Measurements from ENCODE around the gene TNFSF10. TPM values are rescaled to one million over a fixed set of nuclear protein-coding genes. Genes with fewer than 3 reads are reported as not detected.

TNFSF10 gene
- total and polyA plus RNA-seq, 7 donors: 17.9 to 76.8 (median 36.4) TPM

DNA sequence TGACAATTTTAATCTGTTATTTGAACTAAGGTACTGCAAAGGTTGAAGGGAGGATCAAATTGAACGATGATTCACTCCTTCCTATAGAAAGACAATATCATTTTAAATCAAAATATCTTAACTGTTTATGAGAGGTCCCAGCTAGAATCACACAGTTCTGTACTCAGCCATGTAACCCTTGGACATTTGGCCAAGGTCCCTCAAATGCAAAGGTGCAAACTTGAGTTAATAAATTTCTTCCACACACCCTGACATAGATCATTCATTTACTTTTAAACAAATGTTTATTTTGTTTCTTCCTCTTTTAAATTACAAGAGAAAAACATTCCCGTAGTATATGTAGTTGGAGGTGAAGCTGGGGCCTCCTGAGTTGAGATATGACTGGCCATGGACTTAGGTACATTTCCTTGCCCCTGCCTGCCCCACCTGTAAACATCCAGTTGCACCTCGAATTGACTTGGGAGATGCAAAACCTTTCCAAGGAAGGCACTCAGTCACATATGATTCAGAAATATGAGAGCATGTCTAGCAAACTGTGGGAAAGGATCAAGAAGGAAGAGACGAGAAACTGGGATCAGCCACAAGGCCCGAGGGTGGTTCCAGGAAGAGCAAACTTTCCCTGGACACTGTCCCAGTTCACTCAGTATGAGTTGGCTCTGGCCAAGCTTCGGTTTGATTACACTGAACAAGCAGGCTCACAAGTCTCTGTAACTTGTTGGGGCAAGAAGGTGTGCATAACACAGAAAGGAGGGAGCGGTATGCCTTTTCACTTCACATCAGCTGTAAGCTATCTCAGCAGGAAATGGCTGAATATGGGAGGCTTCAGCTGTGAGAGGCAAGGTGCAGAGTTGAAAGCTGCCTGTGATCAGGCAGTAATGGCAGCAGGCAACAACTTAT is 6.7 kb downstream of the TNFSF10 start:
- peak overlapping the region; percentile 60 to 72 (median 60) for H3K27ac ChIP-seq
- H3K9me3 ChIP-seq: no peaks in the 10 kb centered on the region
- H3K4me3 ChIP-seq: no peak overlapping the region
- peaks cover 0 to 4% (median 0%) of the 10 kb centered on the region in 4 donors for H3K36me3 ChIP-seq
- TF ChIP-seq POLR2AphosphoS5 (IDR thresholded peaks at IDR 0.05) (no peak), POLR2A (IDR thresholded peaks at IDR 0.05) (no peak), EP300 (IDR thresholded peaks at IDR 0.05) (no peak)
- TF ChIP-seq, protein P1, sequence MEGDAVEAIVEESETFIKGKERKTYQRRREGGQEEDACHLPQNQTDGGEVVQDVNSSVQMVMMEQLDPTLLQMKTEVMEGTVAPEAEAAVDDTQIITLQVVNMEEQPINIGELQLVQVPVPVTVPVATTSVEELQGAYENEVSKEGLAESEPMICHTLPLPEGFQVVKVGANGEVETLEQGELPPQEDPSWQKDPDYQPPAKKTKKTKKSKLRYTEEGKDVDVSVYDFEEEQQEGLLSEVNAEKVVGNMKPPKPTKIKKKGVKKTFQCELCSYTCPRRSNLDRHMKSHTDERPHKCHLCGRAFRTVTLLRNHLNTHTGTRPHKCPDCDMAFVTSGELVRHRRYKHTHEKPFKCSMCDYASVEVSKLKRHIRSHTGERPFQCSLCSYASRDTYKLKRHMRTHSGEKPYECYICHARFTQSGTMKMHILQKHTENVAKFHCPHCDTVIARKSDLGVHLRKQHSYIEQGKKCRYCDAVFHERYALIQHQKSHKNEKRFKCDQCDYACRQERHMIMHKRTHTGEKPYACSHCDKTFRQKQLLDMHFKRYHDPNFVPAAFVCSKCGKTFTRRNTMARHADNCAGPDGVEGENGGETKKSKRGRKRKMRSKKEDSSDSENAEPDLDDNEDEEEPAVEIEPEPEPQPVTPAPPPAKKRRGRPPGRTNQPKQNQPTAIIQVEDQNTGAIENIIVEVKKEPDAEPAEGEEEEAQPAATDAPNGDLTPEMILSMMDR (IDR thresholded peaks at IDR 0.05): no peak
- no peaks in the 10 kb centered on the region for H3K27me3 ChIP-seq
- H3K4me1 ChIP-seq: peaks cover 0 to 37% (median 29%) of the 10 kb centered on the region in 4 donors
- WGBS, 2 donors: 8 to 48% methylated on average over 7 of the region's 7 CpGs
- DNase-seq: peak; percentile 80
- intact Hi-C loops (cut with DNase I): no loop called here

- H3K9me3 ChIP-seq: no peaks in the 10 kb centered on the region
- intact Hi-C loops (cut with DNase I): no loop called here
- H3K4me3 ChIP-seq: no peak overlapping the region
- TF ChIP-seq EP300 (IDR thresholded peaks at IDR 0.05) (no peak), POLR2AphosphoS5 (IDR thresholded peaks at IDR 0.05) (peak in 1 of 4 donors; percentile 12)
- WGBS, 2 donors: 15 to 45% methylated on average over 4 of the region's 4 CpGs
- DNase-seq: no peak
- H3K36me3 ChIP-seq: peaks cover 0 to 5% (median 0%) of the 10 kb centered on the region in 4 donors
- peaks cover 0 to 37% (median 29%) of the 10 kb centered on the region in 4 donors for H3K4me1 ChIP-seq
- H3K27ac ChIP-seq: peak overlapping the region; percentile 60 to 72 (median 60)
- no peaks in the 10 kb centered on the region for H3K27me3 ChIP-seq
Measured at GRCh38 chr3:172515130-172515918, 7.9 kb downstream of the TNFSF10 start.

- DNase-seq: no peak
- Histone ChIP-seq H3K4me1 (peaks cover 0 to 37% (median 29%) of the 10 kb centered on the region in 4 donors), H3K36me3 (peaks cover 0 to 5% (median 0%) of the 10 kb centered on the region in 4 donors), H3K27ac (peak overlapping the region in 2 of 4 donors; percentile 61 to 72), H3K9me3 (no peaks in the 10 kb centered on the region), H3K4me3 (no peak overlapping the region), H3K27me3 (no peaks in the 10 kb centered on the region)
- WGBS, 2 donors: 89 to 90% methylated on average over 4 of the region's 4 CpGs
- TF ChIP-seq POLR2AphosphoS5 (IDR thresholded peaks at IDR 0.05) (no peak), EP300 (IDR thresholded peaks at IDR 0.05) (no peak), POLR2A (IDR thresholded peaks at IDR 0.05) (no peak)
- TF ChIP-seq, protein P1 (IDR thresholded peaks at IDR 0.05): no peak
- intact Hi-C loops (cut with DNase I): no loop called here
Measured at GRCh38 chr3:172514678-172515077, 8.6 kb downstream of the TNFSF10 start.

DNA sequence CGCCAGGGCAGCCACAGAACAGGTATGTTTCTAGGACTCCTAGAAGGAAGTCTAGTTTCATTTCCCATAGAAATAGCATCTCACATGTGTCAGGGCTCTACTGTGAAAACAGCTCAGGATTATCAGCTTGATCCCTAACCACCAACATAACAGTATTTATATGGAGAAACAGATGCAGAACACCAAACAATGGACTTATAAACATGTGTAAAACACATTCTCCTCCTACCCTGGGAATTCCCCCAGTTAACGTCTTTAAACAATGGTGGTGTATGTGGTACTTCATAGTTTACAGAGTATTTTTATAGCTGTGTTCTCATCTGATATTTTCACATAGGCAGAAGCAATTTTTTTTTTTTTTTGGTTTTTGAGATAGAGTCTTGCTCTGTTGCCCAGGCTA is 9.7 kb downstream of the TNFSF10 start:
- Histone ChIP-seq H3K27ac (peak overlapping the region in 1 of 4 donors; percentile 45), H3K27me3 (no peaks in the 10 kb centered on the region), H3K4me3 (no peak overlapping the region), H3K36me3 (peaks cover 0 to 8% (median 0%) of the 10 kb centered on the region in 4 donors), H3K4me1 (peaks cover 0 to 37% (median 29%) of the 10 kb centered on the region in 4 donors), H3K9me3 (no peaks in the 10 kb centered on the region)
- DNase-seq: no peak
- intact Hi-C loops (cut with DNase I): no loop called here
- 31 to 36% methylated on average over 2 of the region's 2 CpGs for WGBS, 2 donors
- TF ChIP-seq POLR2A (IDR thresholded peaks at IDR 0.05) (no peak), EP300 (IDR thresholded peaks at IDR 0.05) (no peak), POLR2AphosphoS5 (IDR thresholded peaks at IDR 0.05) (no peak)
- TF ChIP-seq, protein P1 (IDR thresholded peaks at IDR 0.05): no peak

Measured in sigmoid colon (tissue), 7 donors.